Measurements from ENCODE around the gene HSD17B11. TPM values are rescaled to one million over a fixed set of nuclear protein-coding genes. Genes with fewer than 3 reads are reported as not detected.
"Not testable (repeated sequence)": the region's sequence is repeated elsewhere in the genome, so short reads cannot be mapped to it uniquely, and the experiment has no call there.

Gene HSD17B11
- total RNA-seq, 2 donors from 2014 or later: 21.4 to 105 TPM

DNA sequence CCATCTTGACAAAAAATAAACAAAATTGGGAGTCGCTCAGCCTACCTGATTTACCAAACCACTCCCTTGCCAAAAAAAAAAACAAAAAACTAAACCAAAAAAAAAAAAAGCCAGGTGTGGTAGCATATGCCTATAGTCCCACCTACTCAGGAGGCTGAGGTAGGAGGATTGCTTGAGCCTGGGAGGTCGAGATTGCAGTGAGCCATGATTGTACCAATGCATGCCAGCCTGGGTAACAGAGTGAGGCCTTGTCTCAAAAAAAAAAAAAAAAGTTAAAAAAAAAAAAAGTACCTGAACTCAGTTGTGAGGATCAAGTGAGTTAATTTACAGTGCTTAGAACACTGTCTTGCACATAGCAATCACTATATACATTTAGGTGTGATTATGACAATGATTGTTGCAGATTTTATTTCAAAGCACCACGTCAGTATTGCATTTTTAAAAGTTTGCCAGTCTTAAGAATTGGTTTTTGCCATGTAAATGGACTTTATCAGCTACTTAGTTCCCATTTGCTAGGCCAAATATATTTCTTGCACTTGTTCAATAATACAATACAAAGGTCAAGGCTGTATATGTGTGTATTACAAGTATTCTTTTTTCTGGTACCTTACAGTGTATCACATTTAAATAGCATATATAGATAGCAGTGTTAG, 36.0 kb upstream of the HSD17B11 start:
- Histone ChIP-seq H3K4me3 (no peak overlapping the region), H3K4me1 (peaks cover 77% of the 10 kb centered on the region), H3K36me3 (replicated peaks in 1 of 2; ENCODE audit: insufficient read depth in 1 of 2, low read depth in 2 of 2) (no peaks in the 10 kb centered on the region), H3K27ac (peak overlapping the region in 3 of 4 donors; percentile 18 to 47 (median 40)), H3K9me3 (no peaks in the 10 kb centered on the region), H3K27me3 (no peaks in the 10 kb centered on the region)
- DNase-seq (no peak), ATAC-seq (no peak)
- intact Hi-C loops (cut with DNase I): no loop called here
- 53 to 54% methylated on average over 3 of the region's 3 CpGs for WGBS, 2 donors
- no peak for TF ChIP-seq POLR2A (IDR thresholded peaks at IDR 0.05)

DNA sequence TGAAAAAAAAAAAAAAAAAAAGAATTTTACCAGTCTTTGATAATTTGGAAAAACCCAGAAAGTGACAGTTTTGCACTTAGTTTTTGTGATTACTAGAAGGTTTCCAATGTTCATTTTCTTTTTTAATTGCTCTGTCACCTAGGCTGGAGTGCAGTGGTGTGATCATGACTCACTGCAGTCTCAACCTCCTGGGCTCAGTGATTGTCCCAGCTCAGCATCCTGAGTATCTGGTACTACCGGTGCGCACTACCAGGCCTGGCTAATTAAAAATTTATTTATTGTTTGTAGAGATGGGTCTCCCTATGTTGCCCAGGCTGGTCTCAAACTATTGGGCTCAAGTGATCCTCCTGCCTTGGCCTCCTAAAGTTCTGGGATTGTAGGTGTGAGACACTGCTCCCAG, 34.7 kb upstream of the HSD17B11 start:
- H3K27ac ChIP-seq: peak overlapping the region in 2 of 4 donors; percentile 40 to 47
- no peaks in the 10 kb centered on the region for H3K9me3 ChIP-seq
- peaks cover 79% of the 10 kb centered on the region for H3K4me1 ChIP-seq
- intact Hi-C loops (cut with DNase I): no loop called here
- H3K36me3 ChIP-seq (replicated peaks in 1 of 2; ENCODE audit: insufficient read depth in 1 of 2, low read depth in 2 of 2): no peaks in the 10 kb centered on the region
- no peaks in the 10 kb centered on the region for H3K27me3 ChIP-seq
- WGBS, 2 donors: 88 to 100% methylated on average over 2 of the region's 2 CpGs
- DNase-seq (peak in 1 of 4 donors; percentile 27), ATAC-seq (no peak)
- TF ChIP-seq, protein P1, sequence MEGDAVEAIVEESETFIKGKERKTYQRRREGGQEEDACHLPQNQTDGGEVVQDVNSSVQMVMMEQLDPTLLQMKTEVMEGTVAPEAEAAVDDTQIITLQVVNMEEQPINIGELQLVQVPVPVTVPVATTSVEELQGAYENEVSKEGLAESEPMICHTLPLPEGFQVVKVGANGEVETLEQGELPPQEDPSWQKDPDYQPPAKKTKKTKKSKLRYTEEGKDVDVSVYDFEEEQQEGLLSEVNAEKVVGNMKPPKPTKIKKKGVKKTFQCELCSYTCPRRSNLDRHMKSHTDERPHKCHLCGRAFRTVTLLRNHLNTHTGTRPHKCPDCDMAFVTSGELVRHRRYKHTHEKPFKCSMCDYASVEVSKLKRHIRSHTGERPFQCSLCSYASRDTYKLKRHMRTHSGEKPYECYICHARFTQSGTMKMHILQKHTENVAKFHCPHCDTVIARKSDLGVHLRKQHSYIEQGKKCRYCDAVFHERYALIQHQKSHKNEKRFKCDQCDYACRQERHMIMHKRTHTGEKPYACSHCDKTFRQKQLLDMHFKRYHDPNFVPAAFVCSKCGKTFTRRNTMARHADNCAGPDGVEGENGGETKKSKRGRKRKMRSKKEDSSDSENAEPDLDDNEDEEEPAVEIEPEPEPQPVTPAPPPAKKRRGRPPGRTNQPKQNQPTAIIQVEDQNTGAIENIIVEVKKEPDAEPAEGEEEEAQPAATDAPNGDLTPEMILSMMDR (IDR thresholded peaks at IDR 0.05): no peak
- TF ChIP-seq POLR2A (IDR thresholded peaks at IDR 0.05): no peak
- H3K4me3 ChIP-seq: no peak overlapping the region

DNA sequence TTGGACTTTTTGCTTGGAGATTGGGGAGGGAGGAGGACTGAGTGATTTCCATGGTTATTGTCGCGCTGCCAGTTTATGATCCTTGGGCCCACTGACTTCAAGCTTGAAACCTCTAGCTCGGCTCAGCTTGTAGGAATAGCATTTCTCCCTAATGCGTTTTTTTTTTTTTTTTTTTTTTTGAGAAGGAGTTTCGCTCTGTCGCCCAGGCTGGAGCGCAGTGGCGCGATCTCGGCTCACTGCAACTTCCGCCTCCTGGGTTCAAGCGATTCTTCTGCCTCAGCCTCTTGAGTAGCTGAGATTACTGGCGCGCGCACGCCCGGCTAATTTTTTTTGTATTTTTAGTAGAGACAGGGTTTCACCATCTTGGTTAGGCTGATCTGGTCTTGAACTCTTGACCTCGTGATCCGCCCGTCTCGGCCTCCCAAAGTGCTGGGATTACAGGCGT, 33.1 kb upstream of the HSD17B11 start:
- peak overlapping the region in 3 of 4 donors; percentile 64 to 92 (median 91) for H3K27ac ChIP-seq
- H3K36me3 ChIP-seq (replicated peaks in 1 of 2; ENCODE audit: insufficient read depth in 1 of 2, low read depth in 2 of 2); ATAC-seq; H3K27me3 ChIP-seq; intact Hi-C loops (cut with DNase I); H3K9me3 ChIP-seq: not testable (repeated sequence)
- peak in 3 of 4 donors; percentile 22 to 46 (median 23) for DNase-seq
- WGBS, 2 donors: 56 to 60% methylated on average over 18 to 22 of the region's 22 CpGs
- H3K4me3 ChIP-seq: peak overlapping the region in 1 of 2 donors; percentile 78
- peaks cover 82% of the 10 kb centered on the region for H3K4me1 ChIP-seq

DNA sequence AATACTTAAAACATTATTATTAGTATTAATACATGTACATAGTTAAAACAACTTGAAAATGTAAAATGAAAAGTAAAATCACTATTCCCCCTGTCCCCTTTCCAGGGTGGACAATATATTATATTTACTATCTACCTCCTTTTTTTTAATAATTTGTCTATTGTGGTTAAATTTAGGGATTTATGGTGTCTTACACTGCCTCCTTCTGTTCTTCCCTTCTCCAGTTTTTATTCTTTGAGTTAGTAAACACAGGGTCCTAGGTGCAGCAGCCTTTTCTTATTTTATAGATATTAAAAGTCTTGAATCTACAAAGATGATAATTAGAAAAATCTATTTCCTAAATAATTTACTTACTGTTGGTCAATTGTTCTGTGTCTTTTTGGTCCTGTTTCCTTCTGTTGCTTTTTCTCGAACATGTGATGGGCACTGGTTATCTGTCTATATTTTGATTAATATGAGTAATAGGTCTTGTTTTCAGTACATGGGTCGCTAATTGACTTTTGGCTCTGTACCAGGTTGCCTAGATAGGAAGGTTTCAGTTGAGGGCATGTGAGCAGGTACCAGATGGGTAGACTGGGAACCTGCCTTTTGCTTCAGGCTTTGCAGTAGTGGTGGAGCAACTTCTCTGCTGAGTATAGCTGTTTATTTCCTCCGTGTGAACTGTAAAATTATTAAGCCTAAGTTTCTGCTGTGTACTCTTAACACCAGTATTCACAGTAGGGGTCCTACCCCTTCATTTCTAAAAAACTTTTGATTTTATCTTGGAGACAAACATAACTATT, 32.5 kb upstream of the HSD17B11 start:
- ATAC-seq (no peak), DNase-seq (peak in 3 of 4 donors; percentile 50 to 63 (median 51))
- no peaks in the 10 kb centered on the region for H3K27me3 ChIP-seq
- H3K9me3 ChIP-seq: no peaks in the 10 kb centered on the region
- peak overlapping the region in 3 of 4 donors; percentile 91 to 96 (median 92) for H3K27ac ChIP-seq
- no peaks in the 10 kb centered on the region for H3K36me3 ChIP-seq (replicated peaks in 1 of 2; ENCODE audit: insufficient read depth in 1 of 2, low read depth in 2 of 2)
- WGBS, 2 donors: 4 to 5% methylated on average over 3 of the region's 3 CpGs
- peak in 2 of 3 donors; percentile 30 to 33 for TF ChIP-seq POLR2A (IDR thresholded peaks at IDR 0.05)
- TF ChIP-seq, protein P1 (IDR thresholded peaks at IDR 0.05): peak in 1 of 7 experiments; percentile 27
- intact Hi-C loops (cut with DNase I): no loop called here
- H3K4me3 ChIP-seq: peak overlapping the region; percentile 24 to 78
- H3K4me1 ChIP-seq: peaks cover 85% of the 10 kb centered on the region

DNA sequence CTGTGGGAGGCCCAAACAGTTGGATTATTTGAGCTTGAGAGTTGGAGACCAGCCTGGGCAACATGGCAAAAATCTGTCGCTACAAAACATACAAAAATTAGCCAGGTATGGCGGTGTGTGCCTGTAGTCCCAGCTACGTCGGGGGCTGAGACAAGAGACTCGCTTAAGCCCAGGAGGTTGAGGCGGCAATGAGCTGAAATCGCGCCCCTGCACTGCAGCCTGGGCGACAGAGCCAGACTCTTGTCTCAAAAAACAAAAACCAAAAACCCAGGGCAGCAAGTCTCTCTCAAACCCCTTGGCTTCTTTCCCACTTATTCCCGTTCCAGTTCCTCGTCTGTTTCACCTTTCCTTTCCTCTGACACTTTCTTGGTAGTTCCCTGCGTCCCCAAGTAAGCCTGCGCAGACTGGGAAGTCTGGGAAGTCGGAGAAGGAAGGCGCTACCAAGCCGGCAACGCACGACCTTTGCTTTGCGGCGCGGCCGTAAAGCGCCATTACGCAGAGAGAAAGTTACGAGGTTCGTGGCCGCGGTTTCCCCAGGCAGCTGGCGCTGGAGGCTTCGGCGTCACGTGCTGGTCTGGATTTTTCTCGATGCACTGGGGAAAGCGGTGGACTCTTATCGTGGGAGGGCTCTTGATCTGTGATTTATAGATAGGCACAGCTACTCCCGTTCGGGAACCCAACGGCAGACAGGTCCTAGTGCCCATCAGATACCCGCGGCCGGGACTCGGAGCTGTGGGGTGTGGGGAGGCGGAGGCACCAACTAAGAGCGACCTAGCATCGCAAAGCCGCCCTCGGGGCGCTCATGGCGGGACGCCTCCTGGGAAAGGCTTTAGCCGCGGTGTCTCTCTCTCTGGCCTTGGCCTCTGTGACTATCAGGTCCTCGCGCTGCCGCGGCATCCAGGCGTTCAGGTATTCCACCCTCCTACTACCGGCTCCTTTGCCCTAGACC, 31.4 kb upstream of the HSD17B11 start, which contains the start of gene NUDT9:
Gene NUDT9 (plus strand): TSS at position 470 of the 949 bp plus-strand sequence. CDS start 333 bp downstream, at position 803.
- Histone ChIP-seq H3K27ac (peak within 1 kb of the TSS; percentile 91 to 96 (median 93)), H3K27me3 (no peaks in the 10 kb centered on the region), H3K4me1 (peaks cover 75% of the 10 kb centered on the region), H3K4me3 (peak within 1 kb of the TSS; percentile 24 to 78), H3K9me3 (no peaks in the 10 kb centered on the region), H3K36me3 (replicated peaks in 1 of 2; ENCODE audit: insufficient read depth in 1 of 2, low read depth in 2 of 2) (no peaks in the 10 kb centered on the region)
- intact Hi-C loops (cut with DNase I): no loop called here
- peak; percentile 93 to 99 (median 96) for DNase-seq
- 1 to 2% methylated on average over 41 to 57 of the region's 58 CpGs for WGBS, 2 donors
- TF ChIP-seq, protein P1 (IDR thresholded peaks at IDR 0.05): peak in 1 of 7 experiments; percentile 12
- peak; percentile 69 to 91 (median 89) for TF ChIP-seq POLR2A (IDR thresholded peaks at IDR 0.05)
- ATAC-seq: peak; percentile 92

Data from body of pancreas (tissue), 4 donors.